Choroid plexus epithelial cell (primary cell): Measurements from ENCODE around the gene KIF22.

ENCODE experiments used
- DNase-seq: peaks from one replicate; pipeline ENCODE4 v3.0.0-alpha.2; 2010; ENCODE audit warnings: low read depth
- H3K4me3 ChIP-seq: 2 replicates; pipeline ENCODE4 v1.5.1; 2011; ENCODE audit warnings: low read depth, mild to moderate bottlenecking, control low read depth, low read length, moderate library complexity
- TF ChIP-seq, protein P1 (sequence below): conservative IDR thresholded peaks from 2 replicates; pipeline ENCODE4 v1.5.1; 2011; ENCODE audit warnings: low read depth, mild to moderate bottlenecking, control low read depth, inconsistent platforms, low read length, moderate library complexity

The KIF22 gene

DNA sequence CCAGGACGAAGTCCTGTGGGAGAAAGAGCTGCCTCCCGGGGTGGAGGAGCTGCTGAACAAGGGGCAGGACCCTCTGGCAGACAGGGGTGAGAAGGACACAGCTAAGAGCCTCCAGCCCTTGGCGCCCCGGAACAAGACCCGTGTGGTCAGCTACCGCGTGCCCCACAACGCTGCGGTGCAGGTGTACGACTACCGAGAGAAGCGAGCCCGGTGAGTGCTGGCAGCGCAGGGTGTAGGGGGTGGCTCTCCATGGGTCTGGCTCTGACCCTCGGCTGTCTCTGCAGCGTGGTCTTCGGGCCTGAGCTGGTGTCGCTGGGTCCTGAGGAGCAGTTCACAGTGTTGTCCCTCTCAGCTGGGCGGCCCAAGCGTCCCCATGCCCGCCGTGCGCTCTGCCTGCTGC lies 51.1 kb downstream of the KIF22 start:
- H3K4me3 ChIP-seq = no peak overlapping the region

DNA sequence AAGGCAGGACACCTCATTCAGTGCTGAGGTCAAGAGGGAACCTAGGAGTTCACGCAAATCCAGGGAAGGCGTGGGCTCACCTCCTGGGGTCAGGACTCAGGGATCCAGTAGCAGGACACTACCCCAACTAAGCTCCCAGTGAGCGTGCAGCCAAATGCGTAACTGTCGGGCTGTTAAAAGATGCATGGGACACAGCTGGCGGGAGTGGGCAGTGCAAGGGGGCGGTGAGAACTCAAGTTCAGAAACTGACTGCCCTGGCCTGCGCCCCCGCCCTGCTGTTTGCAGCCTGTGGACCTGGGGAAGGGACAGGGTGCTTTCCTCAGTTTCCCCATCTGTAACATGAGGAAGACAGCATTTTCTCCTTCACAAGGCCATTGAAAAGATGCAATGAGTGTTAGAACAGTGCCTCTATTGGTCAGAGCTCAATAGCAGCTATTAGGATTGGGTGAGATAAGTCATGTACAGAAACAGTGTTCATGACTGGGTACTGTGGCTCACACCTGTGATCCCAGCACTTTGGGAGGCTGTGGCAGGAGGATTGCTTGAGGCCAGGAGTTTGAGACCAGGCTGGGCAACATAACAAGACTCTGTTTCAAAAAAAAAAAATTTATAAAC lies 52.3 kb downstream of the KIF22 start:
- peak; percentile 22 for DNase-seq
- TF ChIP-seq, protein P1, sequence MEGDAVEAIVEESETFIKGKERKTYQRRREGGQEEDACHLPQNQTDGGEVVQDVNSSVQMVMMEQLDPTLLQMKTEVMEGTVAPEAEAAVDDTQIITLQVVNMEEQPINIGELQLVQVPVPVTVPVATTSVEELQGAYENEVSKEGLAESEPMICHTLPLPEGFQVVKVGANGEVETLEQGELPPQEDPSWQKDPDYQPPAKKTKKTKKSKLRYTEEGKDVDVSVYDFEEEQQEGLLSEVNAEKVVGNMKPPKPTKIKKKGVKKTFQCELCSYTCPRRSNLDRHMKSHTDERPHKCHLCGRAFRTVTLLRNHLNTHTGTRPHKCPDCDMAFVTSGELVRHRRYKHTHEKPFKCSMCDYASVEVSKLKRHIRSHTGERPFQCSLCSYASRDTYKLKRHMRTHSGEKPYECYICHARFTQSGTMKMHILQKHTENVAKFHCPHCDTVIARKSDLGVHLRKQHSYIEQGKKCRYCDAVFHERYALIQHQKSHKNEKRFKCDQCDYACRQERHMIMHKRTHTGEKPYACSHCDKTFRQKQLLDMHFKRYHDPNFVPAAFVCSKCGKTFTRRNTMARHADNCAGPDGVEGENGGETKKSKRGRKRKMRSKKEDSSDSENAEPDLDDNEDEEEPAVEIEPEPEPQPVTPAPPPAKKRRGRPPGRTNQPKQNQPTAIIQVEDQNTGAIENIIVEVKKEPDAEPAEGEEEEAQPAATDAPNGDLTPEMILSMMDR = peak; percentile 21
- no peak overlapping the region for H3K4me3 ChIP-seq

More for the DNA sequence above, 51.1 kb downstream of the KIF22 start:
- no peak for DNase-seq
- TF ChIP-seq, protein P1 = no peak

DNA sequence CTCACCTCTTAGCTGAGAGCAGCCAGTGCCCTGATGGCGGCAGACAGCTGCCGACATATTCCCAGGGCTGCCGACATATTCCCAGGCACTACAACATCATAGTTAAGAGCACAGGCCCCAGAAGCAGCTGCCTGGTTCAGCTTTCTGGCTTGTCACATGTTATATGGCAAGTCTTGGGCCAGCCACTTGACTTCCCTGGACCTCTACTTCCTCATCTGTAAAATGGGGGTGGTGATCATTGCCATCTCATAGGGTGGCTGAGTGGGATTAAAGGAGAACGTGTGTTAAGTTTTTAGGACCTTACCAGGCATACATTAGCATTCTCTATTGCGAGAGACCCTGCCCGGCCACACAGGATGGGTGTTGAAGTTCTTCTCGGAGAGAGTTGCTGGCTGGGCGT lies 53.4 kb downstream of the KIF22 start:
- no peak overlapping the region for H3K4me3 ChIP-seq
- TF ChIP-seq, protein P1 = no peak
- DNase-seq = no peak

DNA sequence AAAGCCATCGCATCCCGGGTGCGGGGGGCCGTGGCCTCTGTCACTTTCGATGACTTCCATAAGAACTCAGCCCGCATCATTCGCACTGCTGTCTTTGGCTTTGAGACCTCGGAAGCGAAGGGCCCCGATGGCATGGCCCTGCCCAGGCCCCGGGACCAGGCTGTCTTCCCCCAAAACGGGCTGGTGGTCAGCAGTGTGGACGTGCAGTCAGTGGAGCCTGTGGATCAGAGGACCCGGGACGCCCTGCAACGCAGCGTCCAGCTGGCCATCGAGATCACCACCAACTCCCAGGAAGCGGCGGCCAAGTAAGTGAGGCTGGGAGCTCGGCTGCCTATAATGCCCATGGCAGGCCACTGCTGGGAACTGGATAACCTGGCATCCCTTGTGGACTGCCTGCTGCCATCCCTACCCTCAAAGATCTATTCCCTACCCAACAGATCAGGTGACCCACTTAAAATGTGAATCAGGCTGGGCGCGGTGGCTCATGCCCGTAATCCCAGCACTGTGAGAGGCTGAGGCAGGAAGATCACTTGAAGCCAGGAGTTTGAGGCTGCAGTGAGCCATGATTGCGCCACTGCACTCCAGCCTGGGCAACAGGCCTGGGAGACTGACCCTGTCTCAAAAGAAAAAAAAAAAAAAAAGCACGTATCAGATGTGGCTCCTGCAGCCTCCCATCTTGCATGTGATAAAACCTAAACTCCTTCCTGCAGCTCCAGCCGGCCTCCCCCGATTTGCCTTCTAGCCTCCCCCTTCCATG lies 54.2 kb downstream of the KIF22 start:
- peak; percentile 33 for DNase-seq
- TF ChIP-seq, protein P1 = no peak
- no peak overlapping the region for H3K4me3 ChIP-seq

DNA sequence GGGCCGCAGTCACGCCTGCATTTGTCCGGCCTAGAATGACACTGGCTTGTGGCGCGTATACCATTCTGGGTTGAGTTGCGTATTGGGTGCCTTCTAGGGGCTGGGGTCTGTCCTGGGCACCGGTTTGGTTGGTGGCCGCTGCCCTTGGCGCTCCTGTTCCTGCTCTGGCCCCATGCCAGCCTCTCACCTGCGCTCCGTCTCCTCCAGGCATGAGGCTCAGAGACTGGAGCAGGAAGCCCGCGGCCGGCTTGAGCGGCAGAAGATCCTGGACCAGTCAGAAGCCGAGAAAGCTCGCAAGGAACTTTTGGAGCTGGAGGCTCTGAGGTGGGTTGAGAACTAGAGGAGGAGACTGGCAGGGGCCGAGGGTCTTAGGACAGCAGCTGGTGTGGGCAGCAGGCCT lies 55.1 kb downstream of the KIF22 start:
- no peak overlapping the region for H3K4me3 ChIP-seq
- TF ChIP-seq, protein P1 = no peak
- no peak for DNase-seq

DNA sequence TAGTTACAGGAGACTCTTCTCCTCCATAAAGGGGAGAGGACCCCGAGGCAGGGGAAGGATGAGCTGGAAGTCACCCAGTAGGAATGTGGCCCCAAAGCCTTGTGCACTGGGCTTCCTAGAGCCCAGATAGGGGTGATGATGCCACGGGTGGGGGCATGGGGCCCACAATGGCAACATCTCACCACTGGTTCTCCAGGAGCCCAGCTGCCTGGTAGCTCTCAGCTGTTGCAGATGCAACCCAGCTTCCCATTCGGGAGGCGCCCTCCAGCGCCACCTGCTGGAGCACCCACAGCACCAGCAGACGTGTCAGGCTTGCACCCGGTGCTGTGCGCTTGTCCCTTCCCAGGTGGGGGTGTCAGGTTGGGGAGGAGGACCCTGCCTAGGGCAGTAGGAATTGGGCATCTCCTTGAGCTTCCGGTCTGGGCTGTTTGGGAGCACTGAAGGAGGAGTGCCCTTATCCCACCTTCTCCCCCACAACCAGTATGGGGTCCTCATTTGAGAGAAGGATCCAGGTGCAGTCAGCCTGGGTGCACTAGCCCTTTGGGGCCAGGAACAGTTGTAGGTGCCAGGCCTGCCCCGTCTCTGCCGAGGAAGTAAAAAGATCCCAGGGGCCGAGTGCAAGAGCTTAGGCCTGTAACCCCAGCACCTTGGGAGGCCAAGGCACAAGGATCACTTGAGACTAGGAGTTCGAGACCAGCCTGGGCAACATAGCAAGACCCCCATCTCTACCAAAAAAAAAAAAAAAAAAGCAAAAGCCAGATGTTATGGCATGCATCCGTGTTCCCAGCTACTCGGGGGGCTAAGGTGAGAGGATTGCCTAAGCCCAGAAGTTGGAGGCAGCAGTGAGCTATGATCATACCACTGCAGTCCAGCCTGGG lies 58.1 kb downstream of the KIF22 start:
- DNase-seq = peak; percentile 80
- no peak overlapping the region for H3K4me3 ChIP-seq
- TF ChIP-seq, protein P1 = peak; percentile 92
